Fibroblast of lung (primary cell): ENCODE results near the gene ADCYAP1R1. TPM values are rescaled to one million over a fixed set of nuclear protein-coding genes. Genes with fewer than 3 reads are reported as not detected.

Experiments used
- DNase-seq, 2 donors: peaks; one replicate each; pipeline versions ENCODE4 v3.0.0 to v3.0.0-alpha.2; 2010; ENCODE audit warnings: low read depth in 2 of 2
- H2AFZ ChIP-seq: 2 replicates; pipeline ENCODE4 v1.5.1; 2012; ENCODE audit warnings: low read length, control low read depth, inconsistent platforms
- H3K27ac ChIP-seq: 2 replicates; pipeline ENCODE4 v1.5.1; 2011; ENCODE audit warnings: low read length, control low read depth; ENCODE audit not compliant: insufficient read depth
- H3K27me3 ChIP-seq: 2 replicates; pipeline ENCODE4 v1.5.1; 2011; ENCODE audit warnings: mild to moderate bottlenecking, low read length; ENCODE audit not compliant: control insufficient read depth, insufficient read depth
- H3K36me3 ChIP-seq: 2 replicates; pipeline ENCODE4 v1.5.1; 2011; ENCODE audit warnings: low read length; ENCODE audit not compliant: control insufficient read depth, insufficient read depth
- H3K4me1 ChIP-seq: 2 replicates; pipeline ENCODE4 v1.5.1; 2011; ENCODE audit warnings: low read length; ENCODE audit not compliant: control insufficient read depth, insufficient read depth; ENCODE audit errors: extremely low read depth
- H3K4me2 ChIP-seq: 2 replicates; pipeline ENCODE4 v1.5.1; 2011; ENCODE audit warnings: low read length, control low read depth; ENCODE audit not compliant: insufficient read depth; ENCODE audit errors: extremely low read depth
- H3K4me3 ChIP-seq, 4 experiments: fragments of 200-600 bp in 1 of 4; sonication (generic) in 1 of 4; replicated peaks in 1 of 4; 2 replicates each; pipeline ENCODE4 v1.5.1; 2011 to 2016; ENCODE audit warnings: low read length in 4 of 4, low read depth in 3 of 4, mild to moderate bottlenecking in 3 of 4, control low read depth in 2 of 4, inconsistent platforms in 1 of 4, mixed read lengths in 1 of 4; ENCODE audit not compliant: insufficient read depth in 1 of 4; ENCODE audit errors: control extremely low read depth in 1 of 4
- H3K79me2 ChIP-seq: 2 replicates; pipeline ENCODE4 v1.5.1; 2012; ENCODE audit warnings: mild to moderate bottlenecking, low read length, inconsistent platforms; ENCODE audit not compliant: control insufficient read depth, insufficient read depth
- H3K9ac ChIP-seq: 2 replicates; pipeline ENCODE4 v1.5.1; 2011; ENCODE audit warnings: mild to moderate bottlenecking, low read length, control low read depth; ENCODE audit not compliant: insufficient read depth
- H3K9me3 ChIP-seq: 2 replicates; pipeline ENCODE4 v1.5.1; 2012; ENCODE audit warnings: low read depth, low read length; ENCODE audit not compliant: control insufficient read depth, insufficient read depth
- H4K20me1 ChIP-seq: 2 replicates; pipeline ENCODE4 v1.5.1; 2011; ENCODE audit warnings: low read length; ENCODE audit not compliant: control insufficient read depth, insufficient read depth; ENCODE audit errors: extremely low read depth
- CTCF ChIP-seq, 2 donors: IDR thresholded peaks in 1 of 2; conservative IDR thresholded peaks in 1 of 2; 1 replicate in 1 of 2; 2 replicates in 1 of 2; pipeline ENCODE4 v1.5.1; 2011 to 2012; ENCODE audit warnings: low read length in 2 of 2, control low read depth in 1 of 2, inconsistent platforms in 1 of 2, low read depth in 1 of 2, mild to moderate bottlenecking in 1 of 2
- EZH2 ChIP-seq: IDR thresholded peaks from 2 replicates; pipeline ENCODE4 v1.5.1; 2012; ENCODE audit warnings: low read length, control low read depth, mild to moderate bottlenecking; ENCODE audit errors: missing control alignments
- polyA plus RNA-seq, 2 donors: library from polyadenylated mRNA; depleted of rRNA in 1 of 2; stranded (reverse) in 1 of 2; unstranded in 1 of 2; fragments of >200 nt; gene quantifications; 2 replicates each; pipeline ENCODE4 v1.2.1, GENCODE V29; 2011 to 2012; ENCODE audit warnings: missing spikeins in 1 of 2
- total RNA-seq: library from RNA; depleted of rRNA; stranded (reverse); fragments of >200 nt; gene quantifications from 2 replicates; pipeline ENCODE4 v1.2.1, GENCODE V29; 2014

Gene ADCYAP1R1
- total and polyA plus RNA-seq, 2 donors (not counting 1 experiment from before 2014, with no cell fraction given), result not detected

- Histone ChIP-seq H3K4me3 (no peak overlapping the region), H2AFZ (no peak overlapping the region), H3K27ac (no peak overlapping the region), H3K79me2 (no peaks in the 10 kb centered on the region), H4K20me1 (no peaks in the 10 kb centered on the region), H3K9me3 (no peaks in the 10 kb centered on the region), H3K4me1 (no peaks in the 10 kb centered on the region), H3K36me3 (no peaks in the 10 kb centered on the region), H3K27me3 (peaks cover 4% of the 10 kb centered on the region), H3K4me2 (no peak overlapping the region), H3K9ac (no peak overlapping the region)
- DNase-seq, result no peak
- TF ChIP-seq EZH2, result no peak
- no peak for TF ChIP-seq CTCF (conservative IDR thresholded peaks at IDR 0.05 in 1 of 2, IDR thresholded peaks at IDR 0.05 in 1 of 2; ENCODE audit: low read depth in 1 of 2, low read length in 2 of 2)
These were observed 4.6 kb upstream of the ADCYAP1R1 start for GRCh38 chr7:31047313-31048146.

DNA sequence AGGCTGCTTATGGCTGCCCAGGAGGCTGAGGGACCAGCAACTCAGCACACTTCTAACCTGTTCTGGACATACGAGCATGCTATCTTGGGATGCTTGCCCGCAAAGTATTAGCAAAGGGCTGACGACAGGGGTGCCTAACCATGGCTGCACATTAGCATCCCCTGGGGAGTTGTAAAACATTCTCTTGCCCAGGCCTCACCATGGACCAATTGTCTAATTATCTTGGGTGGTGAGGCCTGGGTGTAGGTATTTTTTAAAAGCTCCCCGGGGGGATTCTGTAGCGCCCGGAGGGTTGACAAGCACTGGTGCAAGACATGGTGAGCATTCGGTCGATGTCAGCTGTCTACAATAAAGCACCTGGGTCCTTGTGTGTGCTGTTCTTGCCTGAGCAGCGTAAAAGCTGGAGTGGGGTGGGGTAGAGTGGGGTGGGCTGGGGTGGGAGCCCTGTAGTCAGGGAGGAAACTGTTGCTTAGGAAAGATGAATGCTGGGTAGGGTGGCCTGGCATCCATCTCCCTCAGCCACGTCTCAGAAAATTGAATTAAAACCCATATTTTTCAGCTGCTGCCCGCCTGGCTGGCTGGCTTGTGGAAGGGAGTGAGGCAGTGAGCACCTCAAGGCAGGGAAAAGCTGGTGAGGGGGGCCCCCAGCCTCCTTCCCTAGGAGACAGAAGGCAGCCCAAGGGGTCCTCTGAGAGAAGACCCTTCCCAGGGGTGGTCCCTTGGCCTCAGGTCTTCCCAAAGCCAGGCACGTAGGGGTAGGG, 2.9 kb upstream of the ADCYAP1R1 start:
- no peaks in the 10 kb centered on the region for H3K79me2 ChIP-seq
- DNase-seq, result no peak
- no peak overlapping the region for H3K9ac ChIP-seq
- H3K4me1 ChIP-seq, result no peaks in the 10 kb centered on the region
- H3K4me3 ChIP-seq, result no peak overlapping the region
- no peak overlapping the region for H3K27ac ChIP-seq
- no peak for TF ChIP-seq CTCF (conservative IDR thresholded peaks at IDR 0.05 in 1 of 2, IDR thresholded peaks at IDR 0.05 in 1 of 2; ENCODE audit: low read depth in 1 of 2, low read length in 2 of 2)
- no peak for TF ChIP-seq EZH2
- H2AFZ ChIP-seq, result no peak overlapping the region
- H3K4me2 ChIP-seq, result no peak overlapping the region
- peaks cover 17% of the 10 kb centered on the region for H3K27me3 ChIP-seq
- H4K20me1 ChIP-seq, result no peaks in the 10 kb centered on the region
- no peaks in the 10 kb centered on the region for H3K36me3 ChIP-seq
- H3K9me3 ChIP-seq, result no peaks in the 10 kb centered on the region

DNA sequence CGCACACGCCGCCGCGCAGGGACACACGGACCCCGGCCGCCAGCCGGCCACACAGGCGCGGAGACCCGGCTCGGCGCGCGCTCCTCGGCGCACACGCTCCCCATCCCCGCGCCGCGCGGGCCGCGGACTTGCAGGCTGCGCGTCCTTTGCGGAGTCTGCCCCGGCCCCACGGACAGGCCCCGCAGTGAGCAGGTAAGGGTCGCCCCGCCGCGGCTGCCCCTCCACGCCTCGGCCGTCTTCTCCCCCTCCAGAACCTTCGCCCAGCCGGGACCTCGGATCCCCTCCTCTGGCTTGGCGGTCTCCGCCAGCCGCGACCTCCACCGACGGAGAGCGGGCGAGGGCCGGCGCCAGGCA, 356 bp downstream of the ADCYAP1R1 start:
- H3K79me2 ChIP-seq, result no peaks in the 10 kb centered on the region
- H3K27ac ChIP-seq, result no peak overlapping the region
- H3K27me3 ChIP-seq, result peaks cover 23% of the 10 kb centered on the region
- no peaks in the 10 kb centered on the region for H3K9me3 ChIP-seq
- no peaks in the 10 kb centered on the region for H3K4me1 ChIP-seq
- no peak for DNase-seq
- no peaks in the 10 kb centered on the region for H4K20me1 ChIP-seq
- H2AFZ ChIP-seq, result no peak overlapping the region
- no peak for TF ChIP-seq CTCF (conservative IDR thresholded peaks at IDR 0.05 in 1 of 2, IDR thresholded peaks at IDR 0.05 in 1 of 2; ENCODE audit: low read depth in 1 of 2, low read length in 2 of 2)
- TF ChIP-seq EZH2, result no peak
- H3K36me3 ChIP-seq, result no peaks in the 10 kb centered on the region
- no peak overlapping the region for H3K4me3 ChIP-seq
- no peak overlapping the region for H3K4me2 ChIP-seq
- no peak overlapping the region for H3K9ac ChIP-seq
